H9 (cell line): ENCODE data around the gene CNGB1. TPM values are rescaled to one million over a fixed set of nuclear protein-coding genes. Genes with fewer than 3 reads are reported as not detected.
"Not testable (repeated sequence)": the region's sequence is repeated elsewhere in the genome, so short reads cannot be mapped to it uniquely, and the experiment has no call there.

Experiments
- DNase-seq: peaks from one replicate; pipeline ENCODE4 v3.0.0-alpha.2; 2017
- H2AFZ ChIP-seq: one replicate; pipeline ENCODE4 v1.6.1; 2013; ENCODE audit warnings: mild to moderate bottlenecking, low read length, control low read depth, moderate library complexity
- H2AK5ac ChIP-seq: 2 replicates; pipeline ENCODE4 v1.6.1; 2013; ENCODE audit warnings: low read length, control low read depth, mixed read lengths; ENCODE audit not compliant: insufficient read length
- H2BK120ac ChIP-seq: one replicate; pipeline ENCODE4 v1.6.1; 2013; ENCODE audit warnings: low read depth, mild to moderate bottlenecking, low read length, control low read depth, inconsistent platforms; ENCODE audit not compliant: poor library complexity, severe bottlenecking
- H2BK12ac ChIP-seq: 2 replicates; pipeline ENCODE4 v1.6.1; 2013; ENCODE audit warnings: low read length, control low read depth, mixed read lengths, low read depth; ENCODE audit not compliant: insufficient read length
- H2BK15ac ChIP-seq: 2 replicates; pipeline ENCODE4 v1.6.1; 2013; ENCODE audit warnings: low read depth, low read length, control low read depth
- H2BK20ac ChIP-seq: one replicate; pipeline ENCODE4 v1.6.1; 2013; ENCODE audit warnings: low read depth, mild to moderate bottlenecking, low read length, control low read depth, inconsistent platforms; ENCODE audit not compliant: poor library complexity, severe bottlenecking
- H2BK5ac ChIP-seq: 2 replicates; pipeline ENCODE4 v1.6.1; 2013; ENCODE audit warnings: low read length, control low read depth, mixed read lengths; ENCODE audit not compliant: insufficient read length
- H3K14ac ChIP-seq: 2 replicates; pipeline ENCODE4 v1.6.1; 2013; ENCODE audit warnings: low read length, control low read depth; ENCODE audit not compliant: insufficient read depth
- H3K18ac ChIP-seq: 2 replicates; pipeline ENCODE4 v1.6.1; 2013; ENCODE audit warnings: low read depth, mild to moderate bottlenecking, mixed read lengths, low read length, control low read depth; ENCODE audit not compliant: insufficient read length
- H3K23ac ChIP-seq: 2 replicates; pipeline ENCODE4 v1.6.1; 2013; ENCODE audit warnings: low read length, control low read depth, mixed read lengths, low read depth; ENCODE audit not compliant: insufficient read length
- H3K23me2 ChIP-seq: 2 replicates; pipeline ENCODE4 v1.6.1; 2013; ENCODE audit warnings: low read depth, mild to moderate bottlenecking, mixed read lengths, low read length, control low read depth; ENCODE audit not compliant: insufficient read length, poor library complexity, severe bottlenecking
- H3K27ac ChIP-seq: 2 replicates; pipeline ENCODE4 v1.5.1; 2013; ENCODE audit warnings: low read length, control low read depth, mixed read lengths, low read depth; ENCODE audit not compliant: insufficient read length
- H3K27me3 ChIP-seq: 2 replicates; pipeline ENCODE4 v1.6.1; 2013; ENCODE audit warnings: low read length, control low read depth, inconsistent platforms; ENCODE audit not compliant: insufficient read depth
- H3K4ac ChIP-seq: 2 replicates; pipeline ENCODE4 v1.6.1; 2013; ENCODE audit warnings: low read depth, mild to moderate bottlenecking, control low read depth, inconsistent platforms, low read length, moderate library complexity
- H3K4me1 ChIP-seq: 2 replicates; pipeline ENCODE4 v1.6.1; 2013; ENCODE audit warnings: low read length, control low read depth, inconsistent platforms; ENCODE audit not compliant: insufficient read depth
- H3K4me2 ChIP-seq: 2 replicates; pipeline ENCODE4 v1.6.1; 2013; ENCODE audit warnings: low read length, control low read depth, mixed read lengths; ENCODE audit not compliant: insufficient read length, insufficient read depth
- H3K56ac ChIP-seq: 2 replicates; pipeline ENCODE4 v1.6.1; 2013; ENCODE audit warnings: low read depth, mild to moderate bottlenecking, mixed read lengths, low read length, control low read depth; ENCODE audit not compliant: insufficient read length
- H3K79me1 ChIP-seq: 2 replicates; pipeline ENCODE4 v1.6.1; 2013; ENCODE audit warnings: low read depth, mild to moderate bottlenecking, moderate library complexity, low read length, control low read depth, inconsistent platforms; ENCODE audit not compliant: insufficient read depth, poor library complexity, severe bottlenecking
- H3K79me2 ChIP-seq: 2 replicates; pipeline ENCODE4 v1.6.1; 2013; ENCODE audit warnings: low read length, control low read depth, inconsistent platforms; ENCODE audit not compliant: insufficient read depth
- H3K9ac ChIP-seq: 2 replicates; pipeline ENCODE4 v1.6.1; 2013; ENCODE audit warnings: low read length, control low read depth, mixed read lengths; ENCODE audit not compliant: insufficient read length; ENCODE audit errors: extremely low read depth
- H3K9me3 ChIP-seq: one replicate; pipeline ENCODE4 v1.6.1; 2013; ENCODE audit warnings: low read depth, low read length, inconsistent platforms; ENCODE audit not compliant: control insufficient read depth
- H3T11ph ChIP-seq: one replicate; pipeline ENCODE4 v1.6.1; 2013; ENCODE audit warnings: mild to moderate bottlenecking, low read length, control low read depth, inconsistent platforms
- H4K20me1 ChIP-seq: one replicate; pipeline ENCODE4 v1.6.1; 2013; ENCODE audit not compliant: control insufficient read depth, insufficient read length, insufficient read depth
- H4K5ac ChIP-seq: 2 replicates; pipeline ENCODE4 v1.6.1; 2013; ENCODE audit warnings: low read depth, mild to moderate bottlenecking, mixed read lengths, low read length, control low read depth; ENCODE audit not compliant: insufficient read length
- H4K8ac ChIP-seq: replicated peaks from 2 replicates; pipeline ENCODE4 v1.6.1; 2013; ENCODE audit warnings: low read length, control low read depth, mixed read lengths, low read depth; ENCODE audit not compliant: insufficient read length
- H4K91ac ChIP-seq: 2 replicates; pipeline ENCODE4 v1.6.1; 2013; ENCODE audit warnings: low read depth, mild to moderate bottlenecking, moderate library complexity, mixed read lengths, low read length, control low read depth; ENCODE audit not compliant: insufficient read length
- H3K27ac Mint-ChIP-seq, 3 experiments: 2 replicates in 2 of 3; 3 replicates in 1 of 3; pipeline ENCODE4 v1.8.0; 2020 to 2021; ENCODE audit warnings: mixed read lengths in 3 of 3, mild to moderate bottlenecking in 1 of 3, moderate library complexity in 1 of 3
- H3K27me3 Mint-ChIP-seq: 2 replicates; pipeline ENCODE4 v1.8.0; 2021; ENCODE audit warnings: low read depth, mild to moderate bottlenecking, moderate library complexity, mixed read lengths
- H3K36me3 Mint-ChIP-seq, 3 experiments: 2 replicates in 2 of 3; 3 replicates in 1 of 3; pipeline ENCODE4 v1.8.0; 2020 to 2021; ENCODE audit warnings: low read depth in 3 of 3, mixed read lengths in 3 of 3; ENCODE audit not compliant: insufficient read depth in 1 of 3
- H3K4me1 Mint-ChIP-seq, 2 experiments: 2 replicates each; pipeline ENCODE4 v1.8.0; 2020; ENCODE audit warnings: mixed read lengths in 2 of 2
- H3K4me3 Mint-ChIP-seq, 2 experiments: 2 replicates in 1 of 2; 3 replicates in 1 of 2; pipeline ENCODE4 v1.8.0; 2020 to 2021; ENCODE audit warnings: mild to moderate bottlenecking in 2 of 2, mixed read lengths in 2 of 2, moderate library complexity in 1 of 2
- H3K9me3 Mint-ChIP-seq, 2 experiments: 2 replicates in 1 of 2; 3 replicates in 1 of 2; pipeline ENCODE4 v1.8.0; 2020; ENCODE audit warnings: mild to moderate bottlenecking in 2 of 2, mixed read lengths in 2 of 2, moderate library complexity in 1 of 2
- WGBS: extraction: QIAGEN DNeasy Blood & Tissue Kit; methylation state at CpG from one replicate; pipeline ENCODE4 v1.1.7; 2013; ENCODE audit warnings: missing lambda C conversion rate, low lambda C conversion rate, mixed read lengths; ENCODE audit not compliant: insufficient read length; ENCODE audit errors: extremely low coverage; 5-methylcytosine and 5-hydroxymethylcytosine counted together
- total RNA-seq: library from RNA; stranded (reverse); gene quantifications from 2 replicates; pipeline ENCODE4 v1.2.1, GENCODE V29; 2021
- TF ChIP-seq, protein P1 (sequence below): fragments of 200-600 bp; sonication (generic); conservative IDR thresholded peaks from 3 replicates; pipeline ENCODE4 v1.8.0; 2021; ENCODE audit warnings: antibody characterized with exemption, mild to moderate bottlenecking

Gene CNGB1
- total RNA-seq, 1 experiment from 2014 or later = not detected

DNA sequence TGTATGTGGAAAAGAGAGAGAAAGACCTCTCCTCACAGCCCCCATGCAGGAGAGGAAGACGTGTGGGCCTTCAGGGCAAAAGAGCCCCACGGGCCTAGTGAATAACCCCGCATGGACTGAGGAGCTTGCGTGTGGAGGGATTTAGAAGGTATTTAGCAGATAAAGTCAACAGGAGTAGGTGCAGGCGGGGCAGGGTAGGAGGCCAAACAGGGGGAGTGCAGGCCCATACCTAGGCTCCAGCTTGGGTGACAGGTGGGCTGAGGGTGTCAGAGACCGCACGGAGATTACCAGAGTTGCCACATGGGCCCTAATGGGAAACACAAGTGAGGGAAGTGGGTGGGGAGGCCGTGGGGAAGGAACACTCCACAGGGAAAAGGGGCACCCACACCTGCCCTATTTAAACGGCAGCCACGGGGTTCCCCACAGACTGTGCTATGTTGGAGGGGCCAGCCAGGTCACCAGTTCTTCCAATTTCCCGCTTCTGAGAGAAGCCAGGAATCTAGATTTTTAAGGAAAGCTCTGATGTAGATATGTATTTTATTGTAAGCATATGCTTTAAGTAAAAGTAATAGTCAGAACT, 8.2 kb upstream of the CNGB1 start:
- Histone ChIP-seq H3K4me2 (no peak overlapping the region), H3K23ac (no peak overlapping the region), H2BK5ac (no peak overlapping the region), H3K79me1 (no peaks in the 10 kb centered on the region), H3K56ac (no peak overlapping the region), H2BK15ac (no peak overlapping the region), H3K79me2 (no peaks in the 10 kb centered on the region), H4K8ac (no peak overlapping the region), H3K27me3 (peaks cover 3% of the 10 kb centered on the region; the same call in 1 of the 2 replicates), H4K5ac (no peak overlapping the region), H3K23me2 (no peaks in the 10 kb centered on the region), H2AFZ (no peak overlapping the region), H3K4ac (no peak overlapping the region), H4K20me1 (no peaks in the 10 kb centered on the region), H3K9ac (no peak overlapping the region), H3K27ac (no peak overlapping the region), H2AK5ac (no peak overlapping the region), H4K91ac (no peak overlapping the region), H3K18ac (no peak overlapping the region), H2BK12ac (no peak overlapping the region), H3K14ac (no peak overlapping the region; the same call in 1 of the 2 replicates), H3T11ph (no peak overlapping the region), H2BK120ac (no peak overlapping the region), H2BK20ac (no peak overlapping the region), H3K4me1 (no peaks in the 10 kb centered on the region), H3K9me3 (no peaks in the 10 kb centered on the region)
- no peak for DNase-seq
- Mint-ChIP-seq H3K27me3 (peaks cover 8% of the 10 kb centered on the region), H3K27ac (peak overlapping the region in 2 of 3 experiments; percentile 15 to 34; a peak in 2 of 7 replicates), H3K4me3 (no peak overlapping the region), H3K9me3 (no peaks in the 10 kb centered on the region), H3K4me1 (peaks cover 3 to 4% of the 10 kb centered on the region in 2 experiments), H3K36me3 (no peaks in the 10 kb centered on the region)
- no CpG with 5 or more reads among the region's 11 CpGs for WGBS
- TF ChIP-seq, protein P1, sequence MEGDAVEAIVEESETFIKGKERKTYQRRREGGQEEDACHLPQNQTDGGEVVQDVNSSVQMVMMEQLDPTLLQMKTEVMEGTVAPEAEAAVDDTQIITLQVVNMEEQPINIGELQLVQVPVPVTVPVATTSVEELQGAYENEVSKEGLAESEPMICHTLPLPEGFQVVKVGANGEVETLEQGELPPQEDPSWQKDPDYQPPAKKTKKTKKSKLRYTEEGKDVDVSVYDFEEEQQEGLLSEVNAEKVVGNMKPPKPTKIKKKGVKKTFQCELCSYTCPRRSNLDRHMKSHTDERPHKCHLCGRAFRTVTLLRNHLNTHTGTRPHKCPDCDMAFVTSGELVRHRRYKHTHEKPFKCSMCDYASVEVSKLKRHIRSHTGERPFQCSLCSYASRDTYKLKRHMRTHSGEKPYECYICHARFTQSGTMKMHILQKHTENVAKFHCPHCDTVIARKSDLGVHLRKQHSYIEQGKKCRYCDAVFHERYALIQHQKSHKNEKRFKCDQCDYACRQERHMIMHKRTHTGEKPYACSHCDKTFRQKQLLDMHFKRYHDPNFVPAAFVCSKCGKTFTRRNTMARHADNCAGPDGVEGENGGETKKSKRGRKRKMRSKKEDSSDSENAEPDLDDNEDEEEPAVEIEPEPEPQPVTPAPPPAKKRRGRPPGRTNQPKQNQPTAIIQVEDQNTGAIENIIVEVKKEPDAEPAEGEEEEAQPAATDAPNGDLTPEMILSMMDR = no peak

DNA sequence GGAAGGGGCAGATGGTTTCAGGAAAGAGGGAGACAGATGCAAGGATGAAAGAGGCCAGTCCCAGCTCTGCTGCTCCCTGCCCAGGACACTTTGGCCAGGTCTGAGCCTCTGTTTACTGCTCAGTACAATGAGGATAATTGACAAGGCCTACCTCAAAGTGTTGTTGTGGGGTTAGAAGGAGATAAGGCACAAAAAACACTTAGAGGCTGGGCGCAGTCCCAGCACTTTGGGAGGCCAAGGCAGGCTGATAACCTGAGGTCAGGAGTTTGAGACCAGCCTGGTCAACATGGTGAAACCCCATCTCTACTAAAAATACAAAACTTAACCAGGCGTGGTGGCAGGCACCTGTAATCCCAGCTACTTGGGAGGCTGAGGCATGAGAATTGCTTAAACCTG, 7.1 kb upstream of the CNGB1 start:
- H3K27ac Mint-ChIP-seq, H3K23ac ChIP-seq: not testable (repeated sequence)
- no CpG with 5 or more reads among the region's 2 CpGs for WGBS

More for the DNA sequence above, 7.1 kb upstream of the CNGB1 start:
- not testable (repeated sequence) for DNase-seq, H3K4me1 Mint-ChIP-seq, H4K20me1 ChIP-seq, H3K9me3 Mint-ChIP-seq, H3K27ac ChIP-seq, H3K23me2 ChIP-seq, H2BK120ac ChIP-seq, H2BK12ac ChIP-seq, H3K4me1 ChIP-seq, H2BK5ac ChIP-seq, H3K36me3 Mint-ChIP-seq, H3K14ac ChIP-seq, H2AFZ ChIP-seq, H2BK15ac ChIP-seq, H2AK5ac ChIP-seq, H3T11ph ChIP-seq, H3K27me3 Mint-ChIP-seq, H4K91ac ChIP-seq, H3K4me2 ChIP-seq, H3K56ac ChIP-seq, H3K4ac ChIP-seq, H3K9ac ChIP-seq, H3K4me3 Mint-ChIP-seq, H2BK20ac ChIP-seq, H3K9me3 ChIP-seq, H3K79me2 ChIP-seq, H4K8ac ChIP-seq, H3K27me3 ChIP-seq, H4K5ac ChIP-seq, H3K18ac ChIP-seq, H3K79me1 ChIP-seq
